Osteoblast (primary cell): ENCODE measurements around the gene DNM1L. TPM values are rescaled to one million over a fixed set of nuclear protein-coding genes. Genes with fewer than 3 reads are reported as not detected.

Experiments used
- DNase-seq: peaks from one replicate; pipeline ENCODE4 v3.0.0; 2011; ENCODE audit warnings: low spot score, mixed read lengths; ENCODE audit not compliant: insufficient read length; ENCODE audit errors: missing footprints
- H2AFZ ChIP-seq: 2 replicates; pipeline ENCODE4 v1.6.0; 2011; ENCODE audit warnings: mild to moderate bottlenecking, low read length
- H3K27ac ChIP-seq: 2 replicates; pipeline ENCODE4 v1.5.1; 2011; ENCODE audit warnings: mild to moderate bottlenecking, low read depth, low read length, moderate library complexity
- H3K27me3 ChIP-seq: 2 replicates; pipeline ENCODE4 v1.6.0; 2012; ENCODE audit warnings: mild to moderate bottlenecking, control low read depth, inconsistent platforms, low read length, moderate library complexity; ENCODE audit not compliant: insufficient read depth
- H3K36me3 ChIP-seq: 2 replicates; pipeline ENCODE4 v1.5.1; 2011; ENCODE audit warnings: mild to moderate bottlenecking, low read length, control low read depth, moderate library complexity; ENCODE audit not compliant: insufficient read depth
- H3K4me1 ChIP-seq: 2 replicates; pipeline ENCODE4 v1.5.1; 2011; ENCODE audit warnings: mild to moderate bottlenecking, low read length, control low read depth, moderate library complexity; ENCODE audit not compliant: insufficient read depth
- H3K4me2 ChIP-seq: 2 replicates; pipeline ENCODE4 v1.6.0; 2011; ENCODE audit warnings: mild to moderate bottlenecking, low read length; ENCODE audit not compliant: insufficient read depth
- H3K4me3 ChIP-seq: fragments of 200-600 bp; sonication (generic); 3 replicates; pipeline ENCODE4 v1.5.1; 2012; ENCODE audit warnings: mild to moderate bottlenecking, low read length, inconsistent platforms; ENCODE audit not compliant: insufficient read depth
- H3K79me2 ChIP-seq: 2 replicates; pipeline ENCODE4 v1.6.0; 2012; ENCODE audit warnings: mild to moderate bottlenecking, low read length, control low read depth, inconsistent platforms; ENCODE audit not compliant: insufficient read depth
- H3K9me3 ChIP-seq: 2 replicates; pipeline ENCODE4 v1.5.1; 2011; ENCODE audit warnings: low read depth, low read length, control low read depth
- H4K20me1 ChIP-seq: 2 replicates; pipeline ENCODE4 v1.6.0; 2012; ENCODE audit warnings: mild to moderate bottlenecking, low read length, control low read depth; ENCODE audit not compliant: insufficient read depth
- CTCF ChIP-seq: IDR thresholded peaks from 2 replicates; pipeline ENCODE4 v1.5.1; 2011; ENCODE audit warnings: mild to moderate bottlenecking, low read depth, low read length, moderate library complexity; ENCODE audit errors: extremely low read depth
- total RNA-seq: library from RNA; depleted of rRNA; stranded (reverse); fragments of >200 nt; gene quantifications from 2 replicates; pipeline ENCODE4 v1.2.3, GENCODE V29; 2012

Gene DNM1L
- total RNA-seq, 1 donor, result 74.9 TPM

DNA sequence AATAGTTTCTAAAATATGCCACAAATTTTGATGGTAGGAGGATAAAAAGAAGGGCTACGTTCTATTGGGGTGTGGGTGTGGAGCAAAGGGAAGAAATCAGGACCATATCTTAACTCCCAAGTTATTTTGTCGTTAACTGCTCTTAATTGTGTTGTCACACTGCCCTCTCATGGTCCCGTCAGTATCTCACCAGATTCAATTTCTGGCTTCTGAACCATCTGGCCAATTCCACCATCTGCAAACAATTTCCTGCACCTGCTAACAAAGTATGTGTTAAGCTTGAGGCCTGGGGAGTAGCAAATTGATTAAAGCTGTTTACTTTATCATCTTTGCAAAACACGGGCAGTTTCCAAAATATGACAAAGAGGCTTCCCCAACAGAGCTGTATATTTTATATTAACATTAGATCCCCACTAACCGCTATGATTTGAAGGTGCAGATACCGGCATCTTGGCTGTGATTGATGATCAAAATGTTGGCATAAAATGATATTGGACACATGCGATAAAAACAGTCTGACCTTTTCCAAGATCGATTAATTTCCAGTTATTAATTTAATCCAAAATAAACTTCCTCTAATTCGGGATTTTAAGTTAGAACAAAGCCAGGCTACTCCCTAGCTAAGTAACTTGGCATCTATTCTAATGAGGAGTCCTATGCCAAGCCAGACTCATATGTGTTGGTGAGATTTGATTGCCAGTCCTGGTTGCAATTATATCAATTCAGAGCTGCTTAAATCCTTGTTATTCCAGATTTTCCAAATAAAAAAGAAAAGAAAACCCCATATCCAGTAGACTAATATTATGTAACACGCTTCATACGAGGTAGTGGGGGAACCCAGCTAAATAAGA, 6.9 kb upstream of the DNM1L start:
- Histone ChIP-seq H4K20me1 (no peaks in the 10 kb centered on the region), H2AFZ (no peak overlapping the region), H3K4me2 (no peak overlapping the region), H3K27me3 (peaks cover 4% of the 10 kb centered on the region), H3K4me3 (no peak overlapping the region), H3K9me3 (no peaks in the 10 kb centered on the region), H3K36me3 (no peaks in the 10 kb centered on the region), H3K79me2 (no peaks in the 10 kb centered on the region), H3K4me1 (no peaks in the 10 kb centered on the region), H3K27ac (no peak overlapping the region)
- peak; percentile 91 for DNase-seq
- TF ChIP-seq CTCF, result peak; percentile 57

GRCh38 chr12:32679920-32680237, 778 bp downstream of the DNM1L start:
- Histone ChIP-seq H3K79me2 (peaks cover 50% of the 10 kb centered on the region), H3K4me2 (peak overlapping the region; percentile 81), H4K20me1 (peaks cover 2% of the 10 kb centered on the region), H3K36me3 (peaks cover 5% of the 10 kb centered on the region), H3K27me3 (no peaks in the 10 kb centered on the region), H3K4me3 (peak overlapping the region; percentile 97), H3K9me3 (no peaks in the 10 kb centered on the region), H3K4me1 (peaks cover 7% of the 10 kb centered on the region), H3K27ac (peak overlapping the region; percentile 90), H2AFZ (peak overlapping the region; percentile 94)
- no peak for TF ChIP-seq CTCF
- DNase-seq, result no peak

GRCh38 chr12:32680787-32681186, 1.7 kb downstream of the DNM1L start:
- no peak for TF ChIP-seq CTCF
- no peaks in the 10 kb centered on the region for H3K27me3 ChIP-seq
- H3K9me3 ChIP-seq, result no peaks in the 10 kb centered on the region
- H3K4me2 ChIP-seq, result peak overlapping the region; percentile 81
- no peak for DNase-seq
- H3K4me3 ChIP-seq, result peak overlapping the region; percentile 97
- H3K27ac ChIP-seq, result peak overlapping the region; percentile 90
- H2AFZ ChIP-seq, result no peak overlapping the region
- peaks cover 59% of the 10 kb centered on the region for H3K79me2 ChIP-seq
- H3K36me3 ChIP-seq, result peaks cover 5% of the 10 kb centered on the region
- H4K20me1 ChIP-seq, result peaks cover 2% of the 10 kb centered on the region
- H3K4me1 ChIP-seq, result peaks cover 7% of the 10 kb centered on the region

- H3K4me1 ChIP-seq, result peaks cover 7% of the 10 kb centered on the region
- H3K4me3 ChIP-seq, result no peak overlapping the region
- peaks cover 2% of the 10 kb centered on the region for H4K20me1 ChIP-seq
- peak overlapping the region; percentile 81 for H3K4me2 ChIP-seq
- no peak for DNase-seq
- H2AFZ ChIP-seq, result no peak overlapping the region
- TF ChIP-seq CTCF, result no peak
- H3K27ac ChIP-seq, result no peak overlapping the region
- peaks cover 62% of the 10 kb centered on the region for H3K79me2 ChIP-seq
- H3K27me3 ChIP-seq, result no peaks in the 10 kb centered on the region
- H3K9me3 ChIP-seq, result no peaks in the 10 kb centered on the region
- H3K36me3 ChIP-seq, result peaks cover 5% of the 10 kb centered on the region
Measured at GRCh38 chr12:32681272-32681671, 2.2 kb downstream of the DNM1L start.
